Stimulated activated CD8-positive, alpha-beta memory T cell treated with anti-CD3 and anti-CD28 coated beads, Interleukin-7, amount 100 ng/mL, for 48 hours (primary cell): ENCODE results near the gene LCN9.

ENCODE experiments used
- DNase-seq, 2 donors: peaks; one replicate each; pipeline ENCODE4 v3.0.0-alpha.2; 2020; ENCODE audit warnings: low read depth in 1 of 2; ENCODE audit errors: extremely low read depth in 1 of 2

The LCN9 gene

DNA sequence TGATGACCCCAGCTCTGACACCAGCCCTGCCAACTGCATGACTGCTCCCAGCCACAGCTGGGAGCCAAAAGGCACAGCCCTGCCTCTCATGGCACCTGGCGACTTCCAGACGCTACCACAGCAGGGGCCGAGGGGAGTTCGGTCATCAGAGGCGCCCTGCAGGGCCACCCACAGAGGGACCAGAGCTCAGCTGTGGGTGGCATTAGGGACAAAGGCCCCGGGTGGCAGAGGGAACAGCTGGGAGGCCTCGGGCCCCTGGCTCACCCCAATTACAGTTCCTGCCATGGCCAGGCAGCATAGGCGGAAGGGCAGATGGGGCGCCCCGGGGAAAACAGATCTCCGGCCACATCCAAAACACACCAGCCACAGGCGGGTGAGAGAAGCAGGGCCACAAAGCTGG is 32.5 kb downstream of the LCN9 start:
- DNase-seq: no peak

DNA sequence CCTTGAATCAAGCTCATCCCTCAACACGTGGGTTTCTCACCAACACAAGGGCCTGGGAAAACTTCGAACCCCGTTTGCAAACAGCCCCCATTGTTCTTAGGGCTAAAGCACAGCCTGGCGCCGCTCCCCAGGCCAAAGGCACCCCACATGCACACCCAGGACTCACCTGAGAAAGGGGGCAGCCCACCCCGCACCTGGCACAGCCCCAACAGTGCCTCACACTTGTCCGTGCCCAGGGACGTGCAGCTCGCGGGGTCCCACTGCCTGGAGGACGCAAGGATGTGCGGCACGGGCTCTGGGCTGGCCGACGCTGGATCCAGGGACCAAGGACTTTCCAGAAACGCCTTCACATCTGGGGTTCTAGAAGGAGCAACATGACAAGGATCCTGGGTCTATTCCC is 33.3 kb downstream of the LCN9 start:
- DNase-seq: no peak

DNA sequence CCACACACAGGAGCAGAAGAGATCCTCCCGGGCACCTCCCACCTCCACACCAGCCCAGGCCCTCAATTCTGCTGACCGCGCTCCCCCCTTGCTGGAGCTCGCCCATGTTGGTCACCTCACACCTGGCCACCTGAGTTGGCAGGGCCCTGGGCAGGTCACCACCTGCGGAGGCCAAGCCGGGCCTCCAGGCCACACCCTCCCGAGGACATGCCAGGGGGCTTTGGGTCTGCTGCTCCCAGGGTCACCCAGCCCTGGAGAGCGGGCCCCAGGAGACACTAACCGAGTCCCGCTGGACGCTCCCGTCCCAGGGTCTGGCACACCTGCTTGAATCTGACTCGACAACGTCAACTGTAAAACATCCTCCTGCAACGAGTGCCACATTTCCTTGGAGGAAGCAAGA is 34.1 kb downstream of the LCN9 start:
- DNase-seq: no peak

DNA sequence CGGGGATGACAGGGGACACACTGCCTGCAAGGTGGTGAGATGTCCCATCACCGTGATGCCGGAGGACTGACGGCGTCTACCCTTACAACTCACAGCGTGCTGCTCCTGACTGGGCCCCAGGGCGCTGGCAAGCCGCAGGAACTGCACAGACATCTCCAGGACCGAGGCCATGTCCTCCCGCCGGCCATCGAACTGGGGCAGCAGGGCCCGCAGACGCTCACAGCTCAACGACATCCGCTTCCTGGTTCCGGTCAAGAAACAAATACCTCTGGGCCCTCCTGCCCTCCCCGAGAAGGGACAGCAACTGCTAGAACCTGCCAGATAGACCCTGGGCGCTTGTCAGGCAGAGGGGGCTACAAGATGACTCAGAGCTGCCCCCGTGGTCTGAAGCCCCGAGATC is 35.1 kb downstream of the LCN9 start:
- DNase-seq: no peak

DNA sequence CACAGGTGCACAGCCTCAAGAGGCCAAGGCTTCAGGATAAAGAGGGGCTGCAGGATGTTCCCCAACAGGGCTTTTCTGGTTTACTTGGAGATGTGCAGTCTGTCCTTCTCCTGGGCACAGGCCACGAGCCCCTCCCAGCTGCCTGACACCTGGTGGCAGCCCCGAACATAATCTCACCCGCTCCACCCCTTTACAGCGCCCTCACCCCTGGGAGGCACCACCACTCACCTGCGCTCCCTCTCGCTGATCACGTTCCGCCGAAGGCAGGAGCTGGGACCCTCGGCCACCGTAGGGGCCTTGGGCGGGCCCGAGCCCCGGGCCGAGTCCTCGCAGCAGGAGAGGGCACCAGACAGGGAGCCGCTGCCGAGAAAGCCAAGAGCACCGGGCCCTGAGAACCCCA is 35.7 kb downstream of the LCN9 start:
- no peak for DNase-seq

DNA sequence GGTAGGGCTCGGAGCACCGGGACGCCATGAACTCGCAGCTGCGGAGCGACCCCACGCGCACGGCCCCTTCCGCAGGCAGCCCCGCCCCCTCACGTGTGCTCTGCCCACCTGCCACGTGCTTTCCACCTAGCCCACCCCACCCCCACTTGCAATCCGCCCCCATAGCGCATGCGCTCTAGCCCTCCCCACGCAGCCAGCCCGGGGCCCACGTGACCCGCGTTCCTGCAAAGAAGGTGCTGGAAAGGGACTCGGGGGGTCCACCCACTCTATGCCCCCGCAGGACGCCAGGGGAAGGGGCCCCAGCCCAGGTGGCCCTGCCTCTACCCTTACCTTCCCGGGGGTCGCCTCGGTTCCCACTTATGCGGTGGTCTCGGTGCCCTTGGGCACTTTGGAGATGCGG is 36.3 kb downstream of the LCN9 start, which contains the start of gene SOHLH1:
Gene SOHLH1, minus strand, starts transcription at position 42 of the 400 bp plus-strand sequence. Its CDS starts 14 bp downstream, at position 28.
- no peak for DNase-seq

DNA sequence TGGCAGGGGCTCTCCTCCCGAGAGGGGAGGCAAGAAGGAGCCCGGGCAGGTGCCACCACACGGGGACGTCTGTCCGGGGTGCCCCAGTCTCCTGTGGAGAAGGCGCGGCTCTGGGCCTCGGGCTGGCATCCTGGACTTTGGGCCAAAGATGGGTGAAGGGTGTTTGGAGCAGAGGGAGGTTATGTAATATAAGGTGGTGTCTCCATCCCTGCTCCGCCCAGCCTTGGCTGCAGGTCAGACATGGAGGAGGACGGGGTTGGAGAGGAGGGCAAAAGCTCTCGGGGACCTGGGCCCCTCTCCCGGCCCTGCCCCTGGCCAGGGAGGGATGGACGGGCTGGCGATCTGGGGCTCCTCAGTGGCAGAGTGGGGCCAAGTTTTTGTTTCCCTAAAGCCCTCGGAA is 37.4 kb downstream of the LCN9 start:
- DNase-seq: no peak

DNA sequence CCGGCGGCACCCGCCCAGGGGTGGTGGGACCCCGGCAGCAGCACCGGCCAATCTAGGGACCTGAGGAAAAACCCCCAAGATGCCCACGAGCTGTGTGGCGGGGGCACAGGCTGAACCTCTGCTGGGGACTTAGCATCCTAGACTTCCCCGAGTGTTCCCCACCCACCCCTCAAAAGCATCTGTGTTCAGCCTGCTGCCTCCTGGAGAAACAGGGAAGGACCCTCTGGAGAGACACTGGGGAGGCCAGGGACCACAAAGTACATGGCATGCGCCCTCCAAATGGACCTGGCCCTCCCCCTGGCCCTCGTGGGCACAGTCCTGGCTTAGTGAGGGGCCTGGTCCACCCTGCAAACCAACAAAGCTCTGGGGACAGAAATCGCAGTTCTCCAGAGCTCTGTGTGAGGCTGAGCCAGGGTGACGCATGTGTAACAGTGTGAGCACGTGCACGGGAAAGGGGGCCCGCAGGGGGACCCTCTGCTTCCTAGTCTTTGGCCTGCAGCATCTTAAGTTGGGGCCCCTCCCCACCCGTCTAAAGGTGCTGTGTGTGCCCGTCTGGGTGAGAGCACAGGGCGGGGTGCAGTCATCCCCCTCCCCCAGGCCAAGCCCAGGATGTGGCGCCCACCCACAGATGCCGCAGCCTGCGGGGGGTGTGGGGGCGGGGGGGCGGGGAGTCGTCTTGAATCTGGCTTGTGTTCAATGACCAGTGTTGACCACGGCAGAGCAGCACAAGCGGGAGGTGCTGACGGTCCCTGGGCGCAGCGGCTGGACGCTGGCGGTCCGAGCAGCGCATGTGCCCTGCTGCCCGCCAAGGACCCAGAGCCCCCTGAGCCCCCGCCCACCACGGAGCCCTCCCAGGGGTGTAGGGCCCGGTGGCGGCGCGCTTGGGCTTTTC is 38.2 kb downstream of the LCN9 start:
- DNase-seq: peak in 1 of 2 donors; percentile 2

DNA sequence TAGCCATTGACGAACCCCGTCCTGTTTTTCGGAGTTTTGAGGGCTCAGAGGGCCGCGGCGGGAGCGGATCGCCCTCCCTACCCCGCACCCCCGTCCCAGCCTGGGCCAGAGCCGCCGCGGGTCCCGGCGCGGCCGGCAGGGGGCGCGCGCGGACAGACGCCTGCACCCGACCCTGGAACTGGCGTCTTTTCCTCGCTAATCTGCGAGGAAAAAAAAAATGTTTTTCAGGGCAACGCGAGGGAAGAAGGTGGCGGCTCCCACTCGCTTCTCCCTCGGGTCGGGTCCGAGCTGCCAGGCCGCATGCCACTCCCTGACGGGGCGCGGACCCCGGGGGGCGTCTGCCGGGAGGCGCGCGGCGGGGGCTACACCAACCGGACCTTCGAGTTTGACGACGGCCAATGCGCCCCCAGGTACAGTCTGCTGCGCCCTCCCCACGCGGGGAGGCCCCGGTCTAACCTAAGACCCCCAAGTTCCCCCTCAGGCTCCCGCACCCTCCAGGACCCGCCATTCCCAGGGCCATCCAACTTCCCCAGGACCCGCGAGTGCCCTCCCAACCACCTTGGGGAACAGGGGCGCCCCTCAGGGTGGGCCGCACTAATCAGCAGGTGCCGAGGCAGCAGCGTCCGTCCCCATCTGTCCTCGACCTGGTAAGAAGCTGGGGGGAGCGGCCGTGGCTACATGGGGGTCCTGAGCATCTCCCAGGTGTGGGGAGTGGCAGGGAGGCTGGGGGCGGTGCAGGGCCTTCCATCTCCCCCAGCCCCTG is 39.0 kb downstream of the LCN9 start, which contains the start of gene KCNT1:
Gene KCNT1, plus strand, starts transcription at position 227 of the 763 bp plus-strand sequence. Its CDS starts 74 bp downstream, at position 301.
- peak in 1 of 2 donors; percentile 10 for DNase-seq

DNA sequence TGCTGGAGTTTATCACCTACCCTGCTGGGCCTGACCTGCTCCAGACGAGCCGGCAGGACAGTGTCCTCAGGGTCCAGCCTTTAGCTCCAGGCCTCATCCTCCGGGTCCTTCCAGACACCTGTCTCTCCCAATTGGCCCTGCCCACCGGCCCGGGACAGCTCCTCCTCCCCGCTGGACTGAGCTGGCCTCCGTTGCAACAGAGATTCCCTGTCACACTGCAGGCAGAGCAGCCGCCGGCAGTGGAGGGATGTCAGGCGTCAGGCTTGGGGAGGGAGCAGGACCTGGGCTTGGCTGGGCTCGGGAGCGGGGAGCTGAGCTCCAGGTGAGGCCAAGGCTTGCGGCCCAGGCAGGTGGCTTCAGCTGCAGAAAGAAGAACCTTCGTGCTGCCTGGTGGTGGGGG is 40.6 kb downstream of the LCN9 start:
- no peak for DNase-seq

DNA sequence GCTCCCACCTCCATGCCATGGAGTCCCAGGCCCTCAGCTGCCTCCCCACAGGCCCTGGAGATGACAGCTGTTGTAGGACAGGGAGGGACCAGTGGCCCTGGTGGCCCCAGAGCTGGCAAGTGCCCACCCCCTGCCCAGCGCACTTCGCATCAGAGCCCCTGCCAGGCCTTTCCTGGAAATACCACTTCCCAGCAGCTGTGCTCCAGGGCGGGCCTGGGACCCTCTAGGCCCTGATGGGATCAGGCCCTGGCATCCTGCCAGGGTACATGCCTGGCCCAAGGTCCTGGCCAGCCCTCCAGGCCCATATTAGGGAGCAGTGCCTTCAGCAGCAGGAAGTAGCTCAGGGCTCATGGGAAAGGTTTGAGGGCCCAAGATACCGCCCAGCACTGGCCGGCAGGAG is 41.4 kb downstream of the LCN9 start:
- DNase-seq: no peak

DNA sequence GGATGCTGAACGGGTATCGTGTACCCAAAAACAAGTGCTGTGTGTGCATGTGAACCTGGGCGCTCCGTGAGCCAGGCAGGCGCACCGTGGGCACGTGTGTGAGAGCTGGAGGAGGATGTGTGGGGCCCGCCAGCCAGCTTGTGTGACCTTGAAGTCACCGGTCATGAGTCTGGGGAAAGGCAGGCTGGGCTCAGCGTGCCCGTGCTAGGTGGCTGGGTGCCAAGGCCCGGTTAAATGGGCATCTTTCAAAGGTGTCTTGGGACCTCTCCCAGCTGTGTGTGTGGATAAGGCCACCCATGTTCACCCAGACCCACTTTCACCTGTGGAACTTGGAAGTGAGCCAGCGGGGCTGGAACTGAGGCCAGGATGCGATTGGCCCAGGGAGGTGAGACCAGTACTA is 42.3 kb downstream of the LCN9 start:
- DNase-seq: no peak

DNA sequence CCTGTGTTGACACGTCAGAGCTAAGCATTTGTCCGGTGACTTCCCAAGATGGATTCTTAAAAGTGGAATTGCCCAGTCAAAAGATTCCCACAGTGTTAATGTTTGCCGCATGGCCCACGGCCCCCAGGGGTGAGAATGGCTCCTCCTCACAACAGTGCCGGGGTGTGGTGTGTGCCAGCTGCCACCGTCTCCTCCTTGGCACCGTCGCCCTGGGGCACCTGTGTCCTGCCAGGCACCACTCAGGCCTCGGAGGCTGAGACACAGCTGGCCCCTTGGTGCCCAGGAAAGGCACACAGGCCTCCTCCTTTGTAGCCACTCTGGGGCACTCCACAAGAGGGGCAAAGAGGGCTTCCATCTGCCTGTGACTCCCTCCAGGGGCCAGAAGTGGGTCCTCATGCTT is 43.2 kb downstream of the LCN9 start:
- no peak for DNase-seq

DNA sequence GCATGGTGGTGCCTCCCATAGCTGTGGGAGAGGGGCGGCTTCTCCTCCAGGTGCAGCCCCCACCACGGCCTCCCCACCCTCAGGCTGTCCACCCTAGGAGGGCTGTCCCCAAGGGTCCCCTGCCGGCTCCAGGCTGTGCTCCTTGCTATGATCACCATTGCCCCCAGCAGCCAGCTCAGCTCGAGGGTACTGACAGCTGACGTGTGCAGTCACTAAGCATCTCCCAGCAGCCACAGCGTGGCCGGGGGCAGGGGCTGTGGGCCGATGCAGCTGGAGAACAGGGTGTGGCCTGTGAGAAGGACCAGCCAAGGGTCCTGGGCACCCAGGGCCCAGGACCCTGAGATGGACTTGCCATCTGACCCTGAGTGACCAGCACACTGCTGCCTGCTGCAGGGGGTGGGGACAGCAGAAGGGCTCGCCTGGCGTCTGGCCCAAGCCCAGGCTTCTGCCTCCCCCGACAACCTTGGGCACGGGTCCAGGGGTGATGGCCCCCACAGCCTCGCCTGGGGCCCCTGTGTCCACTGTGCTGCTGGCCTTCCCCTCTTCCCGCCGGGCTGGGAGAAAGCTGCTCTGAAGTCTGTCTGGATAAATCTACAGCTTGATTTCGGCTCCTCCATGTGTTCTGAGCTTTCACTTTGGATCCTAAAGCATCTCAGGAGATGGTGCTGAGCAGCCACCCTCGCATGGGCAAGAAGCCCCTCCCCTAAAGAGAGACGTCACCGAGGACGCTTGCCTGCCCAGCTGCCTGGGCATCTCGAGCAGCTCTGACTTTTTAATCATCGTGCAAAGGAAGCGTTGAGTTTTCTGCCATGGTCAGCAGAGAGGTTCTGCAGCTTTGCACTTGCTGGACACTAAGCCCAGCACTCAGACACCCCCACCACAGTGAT is 44.4 kb downstream of the LCN9 start:
- DNase-seq: no peak

DNA sequence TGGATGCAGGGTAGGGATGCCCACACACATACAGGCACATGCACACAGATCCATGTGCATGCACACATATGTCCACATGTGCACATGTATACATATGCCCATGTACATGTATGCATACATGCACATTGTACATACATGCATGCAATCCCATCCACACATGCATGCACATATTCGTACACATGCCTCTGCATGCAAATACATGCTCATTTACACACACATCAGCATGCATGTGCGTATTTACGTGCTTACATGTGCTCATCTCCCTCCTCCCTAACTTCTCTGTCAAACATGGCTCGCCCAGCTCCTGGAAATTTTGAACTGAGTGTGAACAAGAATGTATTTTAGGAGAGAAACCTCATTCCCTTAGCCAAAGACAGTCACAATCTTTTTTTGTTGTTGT is 45.1 kb downstream of the LCN9 start:
- DNase-seq: no peak

DNA sequence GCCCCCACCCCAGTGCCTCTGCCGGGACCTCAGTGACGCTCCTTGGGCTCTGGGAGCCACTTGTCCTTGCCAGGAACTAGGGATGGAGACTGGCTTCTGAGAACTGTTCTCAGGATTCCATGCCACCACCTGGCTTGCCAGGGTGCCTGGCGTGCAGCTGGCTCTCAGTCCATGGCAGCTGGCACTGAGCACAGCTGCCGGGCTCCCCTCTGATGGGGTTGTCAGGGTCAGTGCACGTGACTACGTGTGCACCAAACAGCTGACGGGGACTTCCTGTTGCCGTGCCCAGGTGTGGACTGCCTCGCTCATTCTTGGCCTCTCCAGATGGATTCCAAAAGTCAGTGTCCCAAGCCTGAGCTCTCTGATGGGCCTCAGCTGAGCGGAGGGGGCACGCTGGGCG is 48.3 kb downstream of the LCN9 start:
- DNase-seq: no peak

DNA sequence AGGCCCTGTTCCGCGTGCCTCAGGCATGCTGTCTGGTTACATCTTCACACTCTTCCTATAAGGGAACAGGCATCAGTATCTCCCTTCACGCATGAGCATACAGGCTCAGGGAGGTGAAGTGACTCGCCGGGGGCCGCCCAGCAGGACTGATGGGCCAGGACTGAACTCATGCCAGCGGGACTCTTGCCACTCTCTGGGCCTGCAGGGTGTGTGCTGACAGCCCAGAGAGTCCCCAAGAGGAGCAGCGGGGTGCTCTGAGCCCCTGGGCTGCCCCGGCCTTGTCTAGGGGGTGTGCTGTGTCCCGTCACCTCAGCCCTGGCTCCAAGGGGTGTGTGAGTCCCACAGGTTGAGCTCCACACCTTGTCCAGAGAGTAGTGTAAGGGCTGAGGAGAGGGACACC is 48.8 kb downstream of the LCN9 start:
- DNase-seq: no peak

DNA sequence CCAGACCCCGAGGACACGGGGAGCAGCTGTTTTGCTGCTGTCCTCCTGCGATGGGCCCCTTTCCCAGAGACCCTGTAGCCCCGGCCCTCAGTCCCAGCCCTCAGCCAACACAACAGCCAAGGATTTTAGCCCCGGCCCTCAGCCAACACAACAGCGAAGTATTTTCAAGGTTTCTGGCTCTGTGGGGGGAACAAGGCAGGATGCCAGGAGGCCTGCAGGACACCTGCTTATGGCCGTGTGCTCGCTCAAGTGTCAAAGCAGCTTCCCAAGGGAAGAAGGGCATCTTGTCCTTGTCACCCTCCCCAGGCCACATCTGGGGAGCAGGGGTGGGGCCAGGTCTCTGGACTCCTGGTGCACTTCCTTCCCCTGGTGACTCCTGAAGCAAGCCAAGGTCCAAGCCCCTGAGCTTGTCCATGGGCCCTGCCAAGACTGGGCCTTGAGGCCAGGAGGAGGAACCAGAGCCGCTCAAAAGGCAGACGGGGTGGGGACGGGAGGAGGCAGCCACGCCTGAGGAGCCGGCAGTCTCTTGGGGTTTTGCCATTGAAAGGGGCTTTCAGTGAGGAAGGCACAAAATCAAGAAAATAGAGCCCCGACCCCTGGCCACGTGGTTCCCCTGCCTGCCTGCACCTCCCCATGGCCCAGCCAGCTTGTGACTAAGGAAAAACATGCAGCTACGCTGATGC is 49.6 kb downstream of the LCN9 start:
- DNase-seq: no peak

DNA sequence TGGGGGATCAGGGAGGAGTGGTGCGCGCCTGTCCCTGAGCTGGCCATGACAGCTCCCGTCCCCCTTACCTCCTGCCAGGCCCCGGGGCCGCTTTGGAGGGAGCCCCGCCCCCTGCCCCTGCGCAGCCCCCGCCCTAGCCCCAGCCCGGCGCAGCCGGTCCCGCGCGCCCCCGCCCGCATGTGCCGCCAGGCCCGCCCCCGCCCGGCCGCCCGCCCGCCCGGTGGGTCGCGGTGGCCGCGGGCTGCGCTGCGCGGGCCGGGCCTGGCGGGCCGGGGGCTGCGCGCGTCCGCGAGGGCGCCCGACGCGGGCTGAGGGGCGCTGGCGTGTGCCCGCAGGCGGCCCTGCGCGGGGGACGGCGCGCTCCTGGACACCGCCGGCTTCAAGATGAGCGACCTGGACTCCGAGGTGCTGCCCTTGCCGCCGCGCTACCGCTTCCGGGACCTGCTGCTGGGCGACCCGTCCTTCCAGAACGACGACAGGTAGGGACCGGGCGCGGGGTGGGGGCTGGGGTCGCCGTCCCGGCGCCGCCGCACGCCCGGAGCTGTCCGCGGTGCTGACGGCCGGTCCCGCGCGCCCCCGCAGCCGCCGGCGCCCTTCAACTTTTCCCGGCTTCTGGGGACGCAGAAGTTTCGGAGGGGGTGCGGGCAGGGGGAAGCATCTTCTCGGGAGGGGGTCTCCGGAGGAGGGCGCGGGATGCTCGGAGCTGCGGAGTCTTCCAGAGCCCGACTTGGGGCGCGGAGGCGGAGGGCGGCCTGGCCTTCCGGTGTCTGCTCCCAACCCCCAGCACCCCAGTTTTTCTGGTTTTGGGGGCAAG is 51.3 kb downstream of the LCN9 start:
- DNase-seq: no peak
